K562 (cell line): Measurements from ENCODE around the gene PDZD2. TPM values are rescaled to one million over a fixed set of nuclear protein-coding genes. Genes with fewer than 3 reads are reported as not detected.

Experiments used
- ATAC-seq: fragments of 200-7000 bp; cut with Tn5 transposase; 3 replicates; pipeline ENCODE4 v1.9.1; 2020; ENCODE audit warnings: moderate library complexity
- BruUV-seq: library from RNA; stranded (reverse); fragments of 400-500 nt; replicated peaks from 2 replicates; lab custom pipeline; 2021; lab: Mats Ljungman, UMichigan
- CTCF ChIA-PET: fragments of 300-600 bp; formaldehyde crosslinking; extraction: SDS; loops from one replicate; lab custom pipeline; 2021; ENCODE audit warnings: low intra/inter-chr PET ratio; lab: Yijun Ruan, JAX
- POLR2A ChIA-PET: fragments of 300-600, 350-650 bp; sonication (Branson Sonifier 250); formaldehyde crosslinking; extraction: SDS; loops from one replicate; lab custom pipeline; 2021; ENCODE audit warnings: antibody characterized with exemption, inconsistent platforms; lab: Yijun Ruan, JAX
- DNase-seq, 4 experiments: peaks; one replicate each; pipeline versions ENCODE4 v3.0.0 to v3.0.0-alpha.2; 2011 to 2018; ENCODE audit warnings: low spot score in 3 of 4, mixed read lengths in 3 of 4; ENCODE audit errors: extremely low read depth in 1 of 4
- FAIRE-seq: peaks from 2 replicates; lab custom pipeline; 2011; peaks lifted over from hg19 to GRCh38; lab: Jason Lieb, UNC
- H2AFZ ChIP-seq: 2 replicates; pipeline ENCODE4 v1.6.0; 2011; ENCODE audit warnings: low read depth, low read length, control low read depth, inconsistent platforms
- H3K27ac ChIP-seq: fragments of 200-600 bp; 3 replicates; pipeline ENCODE4 v1.8.0; 2011; ENCODE audit warnings: low read depth, mild to moderate bottlenecking, control low read depth, inconsistent platforms, low read length, moderate library complexity, mixed read lengths; ENCODE audit errors: extremely low read depth
- H3K27me3 ChIP-seq, 2 experiments: fragments of 300-600 bp in 1 of 2; 2 replicates in 1 of 2; 3 replicates in 1 of 2; pipeline versions ENCODE4 v1.6.0 to v1.8.0; 2011; ENCODE audit warnings: inconsistent platforms in 2 of 2, low read length in 2 of 2, mild to moderate bottlenecking in 1 of 2, mixed read lengths in 1 of 2, moderate library complexity in 1 of 2; ENCODE audit not compliant: control insufficient read depth in 2 of 2, insufficient read depth in 2 of 2
- H3K36me3 ChIP-seq: fragments of 300-600 bp; 3 replicates; pipeline ENCODE4 v1.8.0; 2011; ENCODE audit warnings: mild to moderate bottlenecking, low read length, inconsistent platforms; ENCODE audit not compliant: control insufficient read depth, insufficient read depth
- H3K4me1 ChIP-seq, 2 experiments: fragments of 200-600 bp in 1 of 2; replicated peaks in 1 of 2; 2 replicates in 1 of 2; 3 replicates in 1 of 2; pipeline versions ENCODE4 v1.5.1 to v1.8.0; 2011; ENCODE audit warnings: inconsistent platforms in 2 of 2, low read length in 2 of 2, mild to moderate bottlenecking in 1 of 2, mixed read lengths in 1 of 2, moderate library complexity in 1 of 2; ENCODE audit not compliant: control insufficient read depth in 2 of 2, insufficient read depth in 2 of 2
- H3K4me2 ChIP-seq: 2 replicates; pipeline ENCODE4 v1.6.1; 2011; ENCODE audit warnings: low read length, control low read depth, inconsistent platforms, mixed read lengths; ENCODE audit not compliant: insufficient read depth
- H3K4me3 ChIP-seq: fragments of 200-600 bp; sonication (generic), shearing (Covaris generic); 2 replicates; pipeline ENCODE4 v1.5.1; 2016; ENCODE audit warnings: control low read depth, inconsistent platforms
- H3K79me2 ChIP-seq: fragments of 200-600 bp; 3 replicates; pipeline ENCODE4 v1.8.0; 2011; ENCODE audit warnings: low read length, inconsistent platforms; ENCODE audit not compliant: control insufficient read depth, insufficient read depth
- H3K9ac ChIP-seq, 2 experiments: 2 replicates each; pipeline versions ENCODE4 v1.6.0 to v1.6.1; 2011; ENCODE audit warnings: low read depth in 2 of 2, low read length in 2 of 2, control low read depth in 1 of 2, inconsistent platforms in 1 of 2, mild to moderate bottlenecking in 1 of 2, mixed read lengths in 1 of 2; ENCODE audit not compliant: insufficient read depth in 1 of 2
- H3K9me1 ChIP-seq: one replicate; pipeline ENCODE4 v1.6.0; 2011; ENCODE audit warnings: inconsistent platforms, mild to moderate bottlenecking, low read length, moderate library complexity; ENCODE audit not compliant: control insufficient read depth, insufficient read depth
- H3K9me3 ChIP-seq: replicated peaks from 2 replicates; pipeline ENCODE4 v1.5.1; 2011; ENCODE audit warnings: low read depth, low read length, inconsistent platforms; ENCODE audit not compliant: control insufficient read depth, insufficient read depth
- H4K20me1 ChIP-seq: replicated peaks from 2 replicates; pipeline ENCODE4 v1.6.1; 2011; ENCODE audit warnings: low read length, inconsistent platforms, mixed read lengths; ENCODE audit not compliant: control insufficient read depth, insufficient read depth
- C11orf30 ChIP-seq: fragments of 450-650 bp; IDR thresholded peaks from 2 replicates; pipeline ENCODE4 v1.6.1; 2016; ENCODE audit warnings: low read depth, mild to moderate bottlenecking
- CBX2 ChIP-seq: fragments of 200-600 bp; sonication (generic); IDR thresholded peaks from one replicate; pipeline ENCODE4 v1.6.1; 2012; ENCODE audit warnings: mild to moderate bottlenecking, low read length, inconsistent platforms; ENCODE audit not compliant: insufficient read depth, poor library complexity, severe bottlenecking
- ELF2 ChIP-seq: fragments of 250-450 bp; sonication (Bioruptor Pico); IDR thresholded peaks from 2 replicates; pipeline ENCODE4 v1.5.0; 2021; ENCODE audit warnings: mild to moderate bottlenecking
- GABPB1 ChIP-seq: sonication (generic); formaldehyde crosslinking; IDR thresholded peaks from 2 replicates; pipeline ENCODE4 v1.8.0; 2022; ENCODE audit warnings: mild to moderate bottlenecking, missing genetic modification reagents
- HEY1 ChIP-seq: fragments of 250-450 bp; sonication (Bioruptor Pico); IDR thresholded peaks from 2 replicates; pipeline ENCODE4 v1.5.0; 2020; ENCODE audit warnings: mild to moderate bottlenecking, moderate library complexity, borderline replicate concordance
- HLTF ChIP-seq: fragments of 450-650 bp; IDR thresholded peaks from 2 replicates; pipeline ENCODE4 v1.6.1; 2016
- MTA3 ChIP-seq: fragments of 450-650 bp; formaldehyde crosslinking; IDR thresholded peaks from 2 replicates; pipeline ENCODE4 v1.6.1; 2017; ENCODE audit warnings: mild to moderate bottlenecking, borderline replicate concordance
- SP2 ChIP-seq: IDR thresholded peaks from 2 replicates; pipeline ENCODE4 v1.6.1; 2011; ENCODE audit warnings: mild to moderate bottlenecking, low read depth, low read length, moderate library complexity; ENCODE audit not compliant: poor library complexity, severe bottlenecking; ENCODE audit errors: extremely low read depth
- ZNF133 ChIP-seq: fragments of 250-450 bp; sonication (Bioruptor Pico); IDR thresholded peaks from 2 replicates; pipeline ENCODE4 v1.4.0; 2020; ENCODE audit warnings: mild to moderate bottlenecking
- ZNF224 ChIP-seq: sonication (generic); formaldehyde crosslinking; IDR thresholded peaks from 2 replicates; pipeline ENCODE4 v1.8.0; 2022; ENCODE audit warnings: mild to moderate bottlenecking, missing genetic modification reagents
- ZNF347 ChIP-seq: fragments of 450-650 bp; formaldehyde crosslinking; IDR thresholded peaks from 2 replicates; pipeline ENCODE4 v1.4.0; 2020; ENCODE audit warnings: low read depth, mild to moderate bottlenecking, moderate library complexity
- WGBS: fragments of 100-300 bp; shearing (Covaris generic); methylation state at CpG from one replicate; pipeline ENCODE4 v1.1.6; 2016; ENCODE audit warnings: low coverage, mixed read lengths; ENCODE audit not compliant: insufficient coverage; ENCODE audit errors: missing lambda C conversion rate; 5-methylcytosine and 5-hydroxymethylcytosine counted together
- in situ Hi-C: fragments of 300-500 bp; cut with MboI; formaldehyde crosslinking; loops from 4 replicates; pipeline ENCODE4 v1.15.0; 2018; ENCODE audit warnings: inconsistent platforms, mixed read lengths
- intact Hi-C: fragments of 100-400 bp; cut with micrococcal nuclease; formaldehyde crosslinking; loops from 2 replicates; pipeline ENCODE4 v1.14.2; 2022
- polyA plus RNA-seq, 8 experiments: library from polyadenylated mRNA; depleted of rRNA in 4 of 8; stranded (reverse) in 5 of 8; unstranded in 3 of 8; fragments of >200 nt; fragmentation: Nextera tagmentation in 2 of 8; fragmentation: Illumina TruSeq in 1 of 8; extraction: Ambion mirVana in 2 of 8; extraction: Trizol in 1 of 8; gene quantifications; 2 replicates each; pipeline versions ENCODE4 v1.2.1 to v1.2.3, GENCODE V29; 2011 to 2014; ENCODE audit warnings: inconsistent platforms in 1 of 8, missing spikeins in 1 of 8
- total RNA-seq, 7 experiments: library from RNA; depleted of rRNA in 6 of 7; stranded (reverse); fragments of >200 nt in 6 of 7; fragmentation: Illumina TruSeq in 2 of 7; extraction: Trizol in 2 of 7; gene quantifications; 2 replicates each; pipeline versions ENCODE4 v1.2.1 to v1.2.3, GENCODE V29; 2011 to 2021; ENCODE audit warnings: low replicate concordance in 1 of 7
- TF ChIP-seq, protein P1 (sequence below): sonication (generic); formaldehyde crosslinking; IDR thresholded peaks from 2 replicates; pipeline ENCODE4 v1.8.0; 2023; ENCODE audit warnings: mild to moderate bottlenecking, missing genetic modification reagents
- TF ChIP-seq, protein P2 (sequence below): sonication (generic); formaldehyde crosslinking; IDR thresholded peaks from 2 replicates; pipeline ENCODE4 v1.8.0; 2022; ENCODE audit warnings: mild to moderate bottlenecking, missing genetic modification reagents, borderline replicate concordance
- TF ChIP-seq, protein P3 (sequence below): IDR thresholded peaks from 3 replicates; pipeline ENCODE4 v1.6.1; 2011; ENCODE audit warnings: borderline replicate concordance, mild to moderate bottlenecking; ENCODE audit not compliant: insufficient read length, insufficient read depth
- TF ChIP-seq, protein P4 (sequence below): fragments of 250-450 bp; sonication (Bioruptor Pico); IDR thresholded peaks from 2 replicates; pipeline ENCODE4 v1.4.0; 2020; ENCODE audit warnings: mild to moderate bottlenecking, moderate library complexity, borderline replicate concordance

Gene PDZD2
- total and polyA plus RNA-seq, 9 of the 15 experiments (the other 6 are each of a cell fraction or from before 2014, with no cell fraction given), result 0.02 to 0.08 (median 0.04) TPM; not detected in 6

- Histone ChIP-seq H2AFZ (no peak overlapping the region), H3K4me1 (no peaks in the 10 kb centered on the region), H3K36me3 (no peaks in the 10 kb centered on the region), H3K9me1 (no peaks in the 10 kb centered on the region), H3K79me2 (no peaks in the 10 kb centered on the region), H4K20me1 (no peaks in the 10 kb centered on the region), H3K9me3 (no peaks in the 10 kb centered on the region; the same call in 1 of the 2 replicates), H3K27me3 (peaks cover 12 to 13% of the 10 kb centered on the region in 2 experiments; a peak in 3 of 5 replicates), H3K4me2 (no peak overlapping the region), H3K27ac (no peak overlapping the region), H3K9ac (no peak overlapping the region), H3K4me3 (no peak overlapping the region)
- DNase-seq (no peak), ATAC-seq (no peak), FAIRE-seq (no peak)
- in situ Hi-C loops, result no loop called here
- CTCF ChIA-PET, result interaction anchor here (0.6 kb wide), 1 partner anchor 50 kb away, joined by 3 read pairs; no protein-coding TSS in a partner anchor
- WGBS, result 0% methylated on average over 2 of the region's 2 CpGs
- POLR2A ChIA-PET, result interaction anchor here (0.7 to 0.9 kb wide), 2 partner anchors 10 kb away, joined by 4 to 5 read pairs; no protein-coding TSS in a partner anchor
- BruUV-seq, result no TSS peak
- intact Hi-C loops, result no loop called here
- no peak for TF ChIP-seq HLTF
- no peak for TF ChIP-seq ELF2 (CRISPR knock-in tag)
- TF ChIP-seq, protein P1, sequence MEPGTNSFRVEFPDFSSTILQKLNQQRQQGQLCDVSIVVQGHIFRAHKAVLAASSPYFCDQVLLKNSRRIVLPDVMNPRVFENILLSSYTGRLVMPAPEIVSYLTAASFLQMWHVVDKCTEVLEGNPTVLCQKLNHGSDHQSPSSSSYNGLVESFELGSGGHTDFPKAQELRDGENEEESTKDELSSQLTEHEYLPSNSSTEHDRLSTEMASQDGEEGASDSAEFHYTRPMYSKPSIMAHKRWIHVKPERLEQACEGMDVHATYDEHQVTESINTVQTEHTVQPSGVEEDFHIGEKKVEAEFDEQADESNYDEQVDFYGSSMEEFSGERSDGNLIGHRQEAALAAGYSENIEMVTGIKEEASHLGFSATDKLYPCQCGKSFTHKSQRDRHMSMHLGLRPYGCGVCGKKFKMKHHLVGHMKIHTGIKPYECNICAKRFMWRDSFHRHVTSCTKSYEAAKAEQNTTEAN (CRISPR knock-in tag), result no peak
- no peak for TF ChIP-seq SP2
- no peak for TF ChIP-seq C11orf30
- no peak for TF ChIP-seq GABPB1 (CRISPR knock-in tag)
- no peak for TF ChIP-seq ZNF347 (CRISPR knock-in tag)
- TF ChIP-seq, protein P2, sequence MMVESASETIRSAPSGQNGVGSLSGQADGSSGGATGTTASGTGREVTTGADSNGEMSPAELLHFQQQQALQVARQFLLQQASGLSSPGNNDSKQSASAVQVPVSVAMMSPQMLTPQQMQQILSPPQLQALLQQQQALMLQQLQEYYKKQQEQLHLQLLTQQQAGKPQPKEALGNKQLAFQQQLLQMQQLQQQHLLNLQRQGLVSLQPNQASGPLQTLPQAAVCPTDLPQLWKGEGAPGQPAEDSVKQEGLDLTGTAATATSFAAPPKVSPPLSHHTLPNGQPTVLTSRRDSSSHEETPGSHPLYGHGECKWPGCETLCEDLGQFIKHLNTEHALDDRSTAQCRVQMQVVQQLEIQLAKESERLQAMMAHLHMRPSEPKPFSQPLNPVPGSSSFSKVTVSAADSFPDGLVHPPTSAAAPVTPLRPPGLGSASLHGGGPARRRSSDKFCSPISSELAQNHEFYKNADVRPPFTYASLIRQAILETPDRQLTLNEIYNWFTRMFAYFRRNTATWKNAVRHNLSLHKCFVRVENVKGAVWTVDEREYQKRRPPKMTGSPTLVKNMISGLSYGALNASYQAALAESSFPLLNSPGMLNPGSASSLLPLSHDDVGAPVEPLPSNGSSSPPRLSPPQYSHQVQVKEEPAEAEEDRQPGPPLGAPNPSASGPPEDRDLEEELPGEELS (CRISPR knock-in tag), result no peak
- no peak for TF ChIP-seq HEY1 (CRISPR knock-in tag)
- TF ChIP-seq ZNF224 (CRISPR knock-in tag), result no peak
- TF ChIP-seq, protein P3, sequence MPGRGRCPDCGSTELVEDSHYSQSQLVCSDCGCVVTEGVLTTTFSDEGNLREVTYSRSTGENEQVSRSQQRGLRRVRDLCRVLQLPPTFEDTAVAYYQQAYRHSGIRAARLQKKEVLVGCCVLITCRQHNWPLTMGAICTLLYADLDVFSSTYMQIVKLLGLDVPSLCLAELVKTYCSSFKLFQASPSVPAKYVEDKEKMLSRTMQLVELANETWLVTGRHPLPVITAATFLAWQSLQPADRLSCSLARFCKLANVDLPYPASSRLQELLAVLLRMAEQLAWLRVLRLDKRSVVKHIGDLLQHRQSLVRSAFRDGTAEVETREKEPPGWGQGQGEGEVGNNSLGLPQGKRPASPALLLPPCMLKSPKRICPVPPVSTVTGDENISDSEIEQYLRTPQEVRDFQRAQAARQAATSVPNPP, result no peak
- TF ChIP-seq CBX2, result no peak
- no peak for TF ChIP-seq ZNF133 (CRISPR knock-in tag)
- no peak for TF ChIP-seq MTA3
- TF ChIP-seq, protein P4, sequence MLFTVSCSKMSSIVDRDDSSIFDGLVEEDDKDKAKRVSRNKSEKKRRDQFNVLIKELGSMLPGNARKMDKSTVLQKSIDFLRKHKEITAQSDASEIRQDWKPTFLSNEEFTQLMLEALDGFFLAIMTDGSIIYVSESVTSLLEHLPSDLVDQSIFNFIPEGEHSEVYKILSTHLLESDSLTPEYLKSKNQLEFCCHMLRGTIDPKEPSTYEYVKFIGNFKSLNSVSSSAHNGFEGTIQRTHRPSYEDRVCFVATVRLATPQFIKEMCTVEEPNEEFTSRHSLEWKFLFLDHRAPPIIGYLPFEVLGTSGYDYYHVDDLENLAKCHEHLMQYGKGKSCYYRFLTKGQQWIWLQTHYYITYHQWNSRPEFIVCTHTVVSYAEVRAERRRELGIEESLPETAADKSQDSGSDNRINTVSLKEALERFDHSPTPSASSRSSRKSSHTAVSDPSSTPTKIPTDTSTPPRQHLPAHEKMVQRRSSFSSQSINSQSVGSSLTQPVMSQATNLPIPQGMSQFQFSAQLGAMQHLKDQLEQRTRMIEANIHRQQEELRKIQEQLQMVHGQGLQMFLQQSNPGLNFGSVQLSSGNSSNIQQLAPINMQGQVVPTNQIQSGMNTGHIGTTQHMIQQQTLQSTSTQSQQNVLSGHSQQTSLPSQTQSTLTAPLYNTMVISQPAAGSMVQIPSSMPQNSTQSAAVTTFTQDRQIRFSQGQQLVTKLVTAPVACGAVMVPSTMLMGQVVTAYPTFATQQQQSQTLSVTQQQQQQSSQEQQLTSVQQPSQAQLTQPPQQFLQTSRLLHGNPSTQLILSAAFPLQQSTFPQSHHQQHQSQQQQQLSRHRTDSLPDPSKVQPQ (CRISPR knock-in tag), result no peak
Measured at GRCh38 chr5:31604240-31604639, 34.7 kb upstream of the PDZD2 start.
